GM19193 (cell line): ENCODE measurements around the gene SNX8.

Experiments used
- POLR2A ChIP-seq: IDR thresholded peaks from 4 replicates; pipeline ENCODE4 v1.6.1; 2011; ENCODE audit not compliant: insufficient read depth, insufficient read length; ENCODE audit errors: extremely low read depth

Gene SNX8

GRCh38 chr7:2225336-2225735 lies 88.9 kb downstream of the SNX8 start:
- TF ChIP-seq POLR2A = no peak

- no peak for TF ChIP-seq POLR2A
Measured at GRCh38 chr7:2224934-2225333, 89.3 kb downstream of the SNX8 start.

GRCh38 chr7:2224491-2224928 lies 89.7 kb downstream of the SNX8 start:
- no peak for TF ChIP-seq POLR2A

- TF ChIP-seq POLR2A = no peak
Measured at GRCh38 chr7:2223321-2223720, 90.9 kb downstream of the SNX8 start.

GRCh38 chr7:2222516-2222915 lies 91.7 kb downstream of the SNX8 start:
- no peak for TF ChIP-seq POLR2A

- TF ChIP-seq POLR2A = no peak
Measured at GRCh38 chr7:2220954-2221353, 93.3 kb downstream of the SNX8 start.

GRCh38 chr7:2220506-2220905 lies 93.7 kb downstream of the SNX8 start:
- no peak for TF ChIP-seq POLR2A

GRCh38 chr7:2220030-2220429 lies 94.2 kb downstream of the SNX8 start:
- TF ChIP-seq POLR2A = no peak

GRCh38 chr7:2219606-2220005 lies 94.6 kb downstream of the SNX8 start:
- TF ChIP-seq POLR2A = no peak

- TF ChIP-seq POLR2A = no peak
Measured at GRCh38 chr7:2219136-2219535, 95.1 kb downstream of the SNX8 start.

GRCh38 chr7:2218444-2218785 lies 95.8 kb downstream of the SNX8 start:
- no peak for TF ChIP-seq POLR2A

GRCh38 chr7:2217716-2218443 lies 96.4 kb downstream of the SNX8 start:
- TF ChIP-seq POLR2A = no peak

- no peak for TF ChIP-seq POLR2A
Measured at GRCh38 chr7:2217206-2217605, 97.0 kb downstream of the SNX8 start.

- no peak for TF ChIP-seq POLR2A
Measured at GRCh38 chr7:2215851-2216250, 98.4 kb downstream of the SNX8 start.

- no peak for TF ChIP-seq POLR2A
Measured at GRCh38 chr7:2214636-2215035, 99.6 kb downstream of the SNX8 start.

- no peak for TF ChIP-seq POLR2A
Measured at GRCh38 chr7:2213551-2214215, 100.6 kb downstream of the SNX8 start.
